ENCODE measurements around the gene LRP1B.

GRCh38 chr2:140604788-140605187 is 1526.0 kb downstream of the LRP1B start:
- TF ChIP-seq CTCF (conservative IDR thresholded peaks at IDR 0.05 in 1 of 2, IDR thresholded peaks at IDR 0.05 in 1 of 2; ENCODE audit: low read depth in 1 of 2, low read length in 2 of 2): no peak
- no peak for TF ChIP-seq EZH2 (IDR thresholded peaks at IDR 0.05; ENCODE audit: low read length, missing control alignments)

Measured in fibroblast of lung (primary cell).